Panc1 (cell line): ENCODE data around the gene ZFC3H1.

Experiments
- POLR2AphosphoS5 ChIP-seq: IDR thresholded peaks from 2 replicates; pipeline ENCODE4 v1.6.1; 2012; ENCODE audit warnings: mild to moderate bottlenecking, low read depth, low read length, moderate library complexity
- TCF7L2 ChIP-seq: IDR thresholded peaks from 2 replicates; pipeline ENCODE4 v1.6.1; 2011; ENCODE audit warnings: mild to moderate bottlenecking, low read depth, low read length, inconsistent platforms
- TF ChIP-seq, protein P1 (sequence below): fragments of 450-650 bp; IDR thresholded peaks from 2 replicates; pipeline ENCODE4 v1.5.1; 2017; ENCODE audit warnings: mild to moderate bottlenecking

DNA sequence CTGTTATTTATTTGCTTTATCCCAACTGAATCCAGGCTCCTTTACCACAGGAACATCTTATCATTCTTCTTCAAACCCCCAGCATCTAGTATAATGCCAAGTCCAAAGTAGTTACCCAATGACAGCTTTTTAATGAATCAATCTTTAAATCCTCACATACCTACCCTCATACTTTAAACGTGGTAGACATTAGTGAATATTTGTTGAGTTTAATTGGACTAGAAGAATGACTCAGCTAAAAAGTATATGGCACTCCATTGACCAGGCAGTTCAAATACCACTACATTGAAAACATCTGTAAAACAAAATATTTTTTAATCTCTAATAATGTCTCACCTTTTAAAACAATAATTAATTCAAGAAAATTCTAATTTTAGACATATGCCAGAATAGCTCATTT lies 98.1 kb downstream of the ZFC3H1 start:
- TF ChIP-seq, protein P1, sequence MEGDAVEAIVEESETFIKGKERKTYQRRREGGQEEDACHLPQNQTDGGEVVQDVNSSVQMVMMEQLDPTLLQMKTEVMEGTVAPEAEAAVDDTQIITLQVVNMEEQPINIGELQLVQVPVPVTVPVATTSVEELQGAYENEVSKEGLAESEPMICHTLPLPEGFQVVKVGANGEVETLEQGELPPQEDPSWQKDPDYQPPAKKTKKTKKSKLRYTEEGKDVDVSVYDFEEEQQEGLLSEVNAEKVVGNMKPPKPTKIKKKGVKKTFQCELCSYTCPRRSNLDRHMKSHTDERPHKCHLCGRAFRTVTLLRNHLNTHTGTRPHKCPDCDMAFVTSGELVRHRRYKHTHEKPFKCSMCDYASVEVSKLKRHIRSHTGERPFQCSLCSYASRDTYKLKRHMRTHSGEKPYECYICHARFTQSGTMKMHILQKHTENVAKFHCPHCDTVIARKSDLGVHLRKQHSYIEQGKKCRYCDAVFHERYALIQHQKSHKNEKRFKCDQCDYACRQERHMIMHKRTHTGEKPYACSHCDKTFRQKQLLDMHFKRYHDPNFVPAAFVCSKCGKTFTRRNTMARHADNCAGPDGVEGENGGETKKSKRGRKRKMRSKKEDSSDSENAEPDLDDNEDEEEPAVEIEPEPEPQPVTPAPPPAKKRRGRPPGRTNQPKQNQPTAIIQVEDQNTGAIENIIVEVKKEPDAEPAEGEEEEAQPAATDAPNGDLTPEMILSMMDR, result no peak
- TF ChIP-seq POLR2AphosphoS5 (no peak), TCF7L2 (no peak)
